PFSK-1 (cell line): ENCODE data around the gene ERC2.

Experiments
- POLR2AphosphoS5 ChIP-seq: IDR thresholded peaks from 2 replicates; pipeline ENCODE4 v1.6.1; 2012; ENCODE audit warnings: low read depth, mild to moderate bottlenecking, control low read depth, low read length, moderate library complexity
- REST ChIP-seq, 2 experiments: IDR thresholded peaks; 2 replicates each; pipeline versions ENCODE4 v1.6.1 to v1.8.0; 2011 to 2012; ENCODE audit warnings: low read depth in 2 of 2, low read length in 2 of 2, control low read depth in 1 of 2, inconsistent platforms in 1 of 2, mild to moderate bottlenecking in 1 of 2, moderate library complexity in 1 of 2; ENCODE audit not compliant: insufficient read depth in 1 of 2
- SIN3A ChIP-seq: IDR thresholded peaks from 2 replicates; pipeline ENCODE4 v1.6.1; 2012; ENCODE audit warnings: mild to moderate bottlenecking, low read length, moderate library complexity, borderline replicate concordance; ENCODE audit not compliant: insufficient read depth

DNA sequence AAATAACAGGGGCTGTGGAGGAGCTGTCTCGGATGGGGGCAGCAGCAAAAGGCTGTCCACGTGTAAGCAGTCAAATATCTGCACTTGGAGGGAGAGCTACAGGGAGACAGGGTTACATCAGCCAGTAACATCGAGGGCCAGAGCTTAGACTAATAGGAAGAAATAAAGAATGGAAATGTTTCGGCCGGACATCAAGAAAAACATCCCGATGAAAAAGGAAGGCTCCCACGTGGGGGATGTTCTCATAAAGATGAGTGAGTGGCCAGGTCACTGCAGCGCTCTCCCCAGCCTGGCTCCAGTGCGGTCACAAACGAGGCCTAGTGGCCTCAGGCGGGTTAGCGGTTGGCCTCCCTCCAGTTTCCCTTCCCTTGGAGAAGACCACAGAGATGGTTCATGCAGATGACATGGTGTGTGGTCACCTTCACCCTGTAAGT is 925.1 kb downstream of the ERC2 start:
- TF ChIP-seq SIN3A (no peak), POLR2AphosphoS5 (no peak), REST (IDR thresholded peaks at IDR 0.05; ENCODE audit: insufficient read depth in 1 of 2, low read depth in 2 of 2, low read length in 2 of 2) (no peak)
